Stimulated activated CD8-positive, alpha-beta memory T cell treated with anti-CD3 and anti-CD28 coated beads, Interleukin-15, amount 100 ng/mL, for 1 hour (primary cell): ENCODE data around the gene PMAIP1.
"Not testable (repeated sequence)": the region's sequence is repeated elsewhere in the genome, so short reads cannot be mapped to it uniquely, and the experiment has no call there.

Experiments
- DNase-seq: peaks from one replicate; pipeline ENCODE4 v3.0.0-alpha.2; 2020; ENCODE audit warnings: low read depth

The PMAIP1 gene

GRCh38 chr18:59885579-59886163, 14.1 kb upstream of the PMAIP1 start:
- DNase-seq, result no peak

GRCh38 chr18:59886399-59886798, 13.4 kb upstream of the PMAIP1 start:
- not testable (repeated sequence) for DNase-seq

GRCh38 chr18:59892123-59892522, 7.7 kb upstream of the PMAIP1 start:
- DNase-seq, result no peak

- no peak for DNase-seq
Measured at GRCh38 chr18:59893971-59894370, 5.8 kb upstream of the PMAIP1 start.

- DNase-seq, result no peak
Measured at GRCh38 chr18:59897321-59897954, 2.4 kb upstream of the PMAIP1 start.

GRCh38 chr18:59898093-59898492, 1.7 kb upstream of the PMAIP1 start:
- DNase-seq, result no peak

- DNase-seq, result no peak
Measured at GRCh38 chr18:59898609-59899297, 1.0 kb upstream of the PMAIP1 start.

- no peak for DNase-seq
Measured at GRCh38 chr18:59900222-59901128, 679 bp downstream of the PMAIP1 start.

- DNase-seq, result no peak
Measured at GRCh38 chr18:59902131-59902992, 2.6 kb downstream of the PMAIP1 start.

- DNase-seq, result no peak
Measured at GRCh38 chr18:59902993-59903610, 3.3 kb downstream of the PMAIP1 start.

GRCh38 chr18:59904011-59904601, 4.3 kb downstream of the PMAIP1 start:
- DNase-seq, result no peak

- DNase-seq, result no peak
Measured at GRCh38 chr18:59905686-59906091, 5.9 kb downstream of the PMAIP1 start.

GRCh38 chr18:59906203-59906602, 6.4 kb downstream of the PMAIP1 start:
- DNase-seq, result no peak

- DNase-seq, result no peak
Measured at GRCh38 chr18:59907172-59907571, 7.4 kb downstream of the PMAIP1 start.

GRCh38 chr18:59907660-59908059, 7.9 kb downstream of the PMAIP1 start:
- DNase-seq, result no peak

- DNase-seq, result no peak
Measured at GRCh38 chr18:59908799-59909198, 9.0 kb downstream of the PMAIP1 start.

GRCh38 chr18:59909289-59910036, 9.7 kb downstream of the PMAIP1 start:
- no peak for DNase-seq

- no peak for DNase-seq
Measured at GRCh38 chr18:59910967-59911366, 11.2 kb downstream of the PMAIP1 start.

- DNase-seq, result no peak
Measured at GRCh38 chr18:59911600-59911999, 11.8 kb downstream of the PMAIP1 start.

GRCh38 chr18:59912007-59912550, 12.3 kb downstream of the PMAIP1 start:
- DNase-seq, result no peak
